Hematopoietic multipotent progenitor cell treated with erythropoietin and hydrocortisone succinate and interleukin-3 and kit ligand, for 15 days (in vitro differentiated cells): ENCODE measurements around the gene TSPAN18.

Experiments used
- DNase-seq: peaks from one replicate; pipeline ENCODE4 v3.0.0-alpha.2; 2015; ENCODE audit warnings: low spot score

TSPAN18 gene

GRCh38 chr11:44848203-44848962 is 121.6 kb downstream of the TSPAN18 start:
- no peak for DNase-seq

GRCh38 chr11:44848963-44849350 is 122.2 kb downstream of the TSPAN18 start:
- DNase-seq, result no peak

DNA sequence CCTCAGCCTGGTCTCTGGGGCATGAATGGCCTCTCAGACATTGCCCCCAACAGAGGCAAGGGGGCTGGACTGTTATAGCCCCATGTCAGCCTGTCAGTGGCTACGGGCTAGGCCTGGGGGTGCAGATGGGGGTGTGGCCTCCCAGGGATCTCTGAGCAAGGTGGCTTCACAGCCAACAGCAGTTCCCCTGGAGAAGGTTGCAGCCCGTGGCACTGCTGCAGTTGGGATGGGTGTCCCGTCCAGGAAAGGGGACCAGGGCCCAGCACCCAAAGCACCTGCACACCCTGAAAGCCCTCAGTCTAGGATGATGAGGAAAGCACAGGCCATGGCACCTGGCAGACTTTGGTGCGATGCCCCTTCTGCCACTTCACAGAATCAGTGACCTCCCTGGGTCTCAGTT is 122.7 kb downstream of the TSPAN18 start:
- no peak for DNase-seq

DNA sequence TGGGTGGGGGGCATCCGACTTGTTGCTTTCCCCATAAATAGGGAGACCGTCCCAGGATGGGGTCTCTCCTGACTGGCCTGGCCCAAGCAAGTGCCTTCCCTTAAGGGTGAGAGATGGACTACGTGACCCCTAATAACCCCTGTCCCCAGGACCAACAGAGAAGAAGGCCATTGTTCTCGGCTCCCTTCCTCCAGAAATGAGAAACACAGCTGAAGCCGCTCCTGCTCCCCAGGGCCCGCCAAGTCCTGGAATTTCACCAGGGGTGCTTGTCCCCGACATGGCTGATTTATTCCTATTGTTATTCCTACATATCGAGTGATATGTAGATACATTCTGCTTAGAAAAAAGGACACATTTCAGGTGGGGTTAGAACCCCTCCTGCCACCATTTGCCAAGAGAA is 123.2 kb downstream of the TSPAN18 start:
- no peak for DNase-seq

- DNase-seq, result no peak
These were observed 124.7 kb downstream of the TSPAN18 start for GRCh38 chr11:44851496-44851895.

DNA sequence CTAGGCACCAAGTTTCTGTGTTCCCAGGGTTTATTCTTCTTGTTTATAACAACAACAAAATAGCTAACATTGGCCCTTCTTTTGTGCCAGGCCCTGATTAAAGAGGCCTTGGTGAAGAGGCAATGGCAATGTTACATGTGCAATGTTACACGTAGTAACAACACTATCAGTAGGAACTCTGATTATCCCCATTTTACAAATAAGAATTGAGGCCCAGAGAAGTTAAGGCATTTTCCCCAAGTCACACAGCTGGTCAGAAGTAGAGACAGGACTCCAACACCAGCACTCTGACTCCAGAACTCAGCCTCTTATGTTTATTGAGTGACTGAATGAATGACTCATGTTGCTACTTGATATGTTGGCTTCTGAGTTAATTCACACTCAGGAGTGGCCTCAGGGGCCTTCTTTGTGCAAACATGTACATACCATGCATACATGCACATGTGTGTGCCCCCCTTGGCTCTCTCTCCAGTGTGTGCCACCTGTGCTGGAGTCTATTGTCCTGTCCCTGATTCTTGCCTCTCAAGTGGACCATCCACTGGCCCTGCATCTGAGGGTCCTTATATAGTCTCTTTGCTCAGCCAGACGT is 125.5 kb downstream of the TSPAN18 start:
- no peak for DNase-seq

DNA sequence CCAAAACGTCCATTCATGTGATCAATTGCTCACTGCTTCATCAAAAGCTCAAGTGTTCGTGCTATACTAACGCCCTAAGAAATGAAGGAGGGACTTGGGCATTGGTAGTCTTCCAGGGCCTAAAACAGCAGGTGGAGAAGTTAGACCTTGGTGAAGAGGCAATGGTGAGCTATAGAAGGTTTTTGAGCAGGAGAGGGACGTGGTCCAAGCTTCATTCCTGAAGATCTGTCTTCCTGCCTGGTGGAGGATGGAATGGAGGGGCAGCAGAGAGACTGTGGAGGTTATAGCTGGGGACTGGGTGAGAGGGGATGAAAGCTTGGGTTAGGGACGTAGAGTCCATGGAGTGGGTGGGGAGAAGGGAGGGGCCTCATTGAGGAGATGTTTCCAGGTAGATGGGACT is 126.2 kb downstream of the TSPAN18 start:
- DNase-seq, result no peak

GRCh38 chr11:44853666-44854065 is 126.9 kb downstream of the TSPAN18 start:
- DNase-seq, result no peak

GRCh38 chr11:44854086-44854485 is 127.3 kb downstream of the TSPAN18 start:
- no peak for DNase-seq

GRCh38 chr11:44854741-44855492 is 128.2 kb downstream of the TSPAN18 start:
- no peak for DNase-seq

DNA sequence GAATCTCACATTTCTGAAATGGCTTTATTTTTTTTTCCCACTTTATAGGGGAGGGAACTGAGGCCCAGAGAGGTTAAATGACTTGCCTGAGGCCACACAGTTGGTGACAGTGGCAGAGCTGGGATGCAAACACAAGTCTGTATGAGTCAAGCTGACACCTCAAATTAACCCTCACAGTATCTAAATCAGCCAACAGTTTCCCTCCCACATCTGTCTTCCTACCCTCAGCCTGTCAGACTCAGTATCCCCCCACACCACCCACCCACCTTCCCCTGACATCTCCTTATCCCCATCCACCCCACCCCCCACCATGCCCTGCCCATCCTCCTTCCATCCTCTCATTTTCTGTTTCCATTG is 128.7 kb downstream of the TSPAN18 start:
- no peak for DNase-seq

DNA sequence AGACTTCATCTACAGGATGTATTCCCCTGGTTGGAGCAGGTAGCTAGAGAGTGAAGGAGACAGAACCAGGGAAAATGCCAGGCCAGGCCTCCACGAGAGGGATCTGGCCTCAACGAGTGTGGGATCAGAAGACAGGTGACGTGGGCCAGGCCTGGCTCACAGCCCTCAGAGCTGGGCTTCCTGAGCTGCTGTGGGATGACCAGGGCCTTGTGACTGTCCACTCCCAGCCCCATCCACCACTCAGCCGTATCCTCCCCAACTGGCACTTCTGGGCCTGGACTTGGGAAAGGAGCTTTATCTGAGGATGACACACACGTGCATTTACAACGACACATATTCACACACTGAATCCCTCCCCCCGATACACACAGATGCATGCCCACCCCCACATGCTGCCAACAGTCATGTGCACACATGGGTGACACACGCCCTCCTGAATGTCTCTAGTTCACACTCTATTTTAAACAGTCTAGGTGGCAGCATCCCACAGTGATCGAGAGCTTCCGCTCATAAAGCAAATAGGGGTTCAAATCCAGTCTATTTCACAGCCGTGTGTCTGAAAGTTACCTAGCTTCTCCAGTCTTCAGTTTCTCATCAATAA is 130.8 kb downstream of the TSPAN18 start:
- DNase-seq, result no peak

DNA sequence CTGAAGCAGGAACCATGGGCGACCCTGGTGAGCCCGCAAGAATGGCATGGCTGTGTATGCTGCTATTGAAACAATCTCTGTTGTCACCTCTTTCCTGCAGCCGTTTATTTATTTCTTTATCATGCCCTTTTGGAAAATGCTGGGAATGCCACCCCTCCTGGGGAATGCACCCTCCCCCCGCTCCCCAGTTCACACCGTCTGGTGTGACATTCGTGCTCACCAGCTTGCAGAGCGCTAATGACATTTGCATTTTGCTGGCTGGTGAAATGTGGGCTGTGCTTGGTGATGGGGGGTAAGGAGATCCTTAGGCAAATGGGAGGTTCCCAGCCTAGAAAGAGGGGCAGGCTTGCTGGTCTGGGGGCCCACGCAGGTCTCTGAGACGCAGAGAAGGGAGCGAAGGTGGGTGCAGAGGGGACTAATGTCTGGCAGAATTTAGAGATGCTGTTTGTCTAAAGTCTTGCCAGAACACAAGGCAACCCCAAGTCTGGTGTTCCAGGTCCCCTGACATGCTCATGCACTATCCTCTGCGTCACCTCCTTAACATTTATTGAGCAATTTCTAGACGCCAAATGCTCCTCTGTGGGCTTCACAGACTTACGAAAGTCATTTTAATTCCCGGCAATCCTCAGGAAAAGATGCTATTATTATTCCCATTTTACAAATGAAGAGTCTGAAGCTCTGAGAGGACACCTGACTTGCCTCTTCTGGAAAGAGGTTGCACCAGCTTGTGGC is 132.2 kb downstream of the TSPAN18 start:
- DNase-seq, result no peak

DNA sequence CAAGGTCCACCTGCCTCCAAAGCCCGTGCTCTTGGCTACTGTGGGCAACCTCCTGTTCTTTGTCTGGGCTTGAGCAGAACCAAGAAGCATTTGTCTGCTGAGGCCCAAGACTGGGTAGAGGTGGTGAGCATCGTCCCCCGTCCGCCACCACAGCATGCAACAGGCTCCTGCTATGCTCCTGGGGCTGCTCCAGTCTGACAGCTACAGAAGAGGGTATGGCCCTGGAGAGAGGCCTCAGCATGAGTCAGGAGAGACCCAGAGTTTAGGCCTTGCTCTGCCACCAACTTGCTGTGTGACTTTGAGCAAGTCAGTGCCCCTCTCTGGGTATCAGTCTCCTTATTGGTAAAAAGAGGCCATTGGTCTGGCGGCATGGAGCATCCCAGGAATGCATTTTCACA is 132.8 kb downstream of the TSPAN18 start:
- DNase-seq, result no peak

DNA sequence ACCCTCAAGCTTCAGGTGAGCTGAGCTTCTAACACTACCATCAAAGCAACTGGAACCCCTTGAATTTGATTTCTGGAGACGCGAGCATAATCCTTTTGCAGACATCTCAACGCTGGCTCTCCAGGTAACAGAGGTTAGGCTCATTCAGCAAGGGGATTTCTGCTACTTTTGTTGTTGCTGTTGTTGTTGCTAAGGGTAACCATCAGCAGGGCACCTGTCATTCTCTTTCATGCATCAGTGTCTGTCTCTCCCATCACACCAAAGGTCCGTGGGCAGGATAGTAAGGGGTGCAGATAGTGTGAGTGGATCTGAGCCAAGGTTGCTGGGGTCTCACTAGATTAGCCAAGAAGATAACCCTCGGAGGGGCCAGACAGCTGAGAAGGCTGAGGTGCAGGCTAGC is 133.6 kb downstream of the TSPAN18 start:
- no peak for DNase-seq

DNA sequence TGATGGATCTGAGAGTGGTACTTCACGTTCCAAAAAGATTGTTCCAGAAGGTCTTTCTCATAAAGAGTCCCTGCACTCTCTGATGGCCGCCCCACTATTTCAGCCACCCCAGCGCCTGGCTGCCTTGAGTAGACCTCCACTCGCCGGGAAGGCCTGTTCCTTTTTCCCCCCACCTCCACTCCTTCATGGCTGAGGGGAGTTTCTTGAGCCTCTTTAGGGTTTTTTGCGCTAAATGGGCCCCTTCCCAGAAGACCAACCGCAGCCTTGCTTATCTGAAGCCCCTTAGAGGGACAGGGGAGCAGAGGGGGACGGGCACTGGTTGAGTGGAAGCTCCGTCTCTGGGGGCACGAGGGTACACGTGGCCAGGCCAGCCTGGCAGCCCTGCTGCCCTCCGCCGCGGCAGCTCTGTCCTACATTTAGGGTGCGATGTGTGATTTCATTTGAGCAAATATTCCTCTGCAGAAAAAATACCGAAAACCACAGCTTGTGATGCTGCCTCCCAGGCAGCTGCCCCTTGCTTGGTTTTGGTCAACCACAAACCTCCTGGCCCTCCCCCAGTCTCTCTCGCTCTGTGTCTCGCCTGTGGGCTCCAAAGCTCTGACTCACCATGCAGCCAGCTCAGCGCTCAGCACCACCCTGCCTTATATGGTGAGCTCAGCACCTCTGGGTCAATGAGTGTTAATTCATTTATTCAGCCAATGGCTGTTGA is 135.2 kb downstream of the TSPAN18 start:
- DNase-seq, result no peak

GRCh38 chr11:44862558-44863101 is 135.9 kb downstream of the TSPAN18 start:
- DNase-seq, result no peak

DNA sequence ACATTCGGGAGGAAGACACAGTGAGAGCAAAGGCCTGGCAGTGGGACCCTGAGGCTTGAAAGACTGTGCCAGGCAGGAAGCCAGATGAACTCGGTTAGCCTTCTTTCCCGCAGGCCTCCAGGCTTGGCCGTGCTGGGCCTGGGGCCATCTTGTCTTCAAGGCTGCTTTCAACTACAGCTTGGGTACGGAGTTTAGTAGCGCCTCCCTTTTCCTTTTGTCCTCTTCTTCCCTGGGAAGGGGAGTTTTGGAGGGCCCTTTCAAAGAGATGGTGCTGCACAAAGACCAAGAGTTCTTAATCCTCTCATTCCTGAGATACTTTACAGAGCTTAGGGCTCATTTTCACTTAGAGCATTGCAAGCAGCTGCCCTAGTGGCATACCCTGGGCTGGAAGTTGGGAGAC is 136.5 kb downstream of the TSPAN18 start:
- DNase-seq, result no peak

DNA sequence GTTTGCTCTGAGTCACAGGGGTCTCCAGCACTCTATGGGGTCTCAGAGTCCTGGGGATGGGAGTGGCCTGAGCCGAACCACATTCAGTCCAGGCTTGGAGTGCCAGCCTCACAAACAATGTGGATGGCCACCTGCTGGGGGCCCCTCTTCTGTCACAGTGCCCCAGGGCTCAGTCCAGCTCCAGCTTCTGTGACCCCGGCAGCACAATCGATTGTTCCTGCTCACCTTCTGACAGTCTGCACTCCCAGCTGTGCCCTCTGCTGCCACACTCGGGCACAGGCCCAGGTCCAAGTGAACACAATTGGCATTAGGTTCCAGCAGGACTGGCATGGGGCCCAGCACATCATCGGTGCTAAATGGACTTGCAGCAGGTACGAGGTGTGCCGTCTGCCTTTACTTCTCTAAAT is 139.1 kb downstream of the TSPAN18 start:
- DNase-seq, result no peak

DNA sequence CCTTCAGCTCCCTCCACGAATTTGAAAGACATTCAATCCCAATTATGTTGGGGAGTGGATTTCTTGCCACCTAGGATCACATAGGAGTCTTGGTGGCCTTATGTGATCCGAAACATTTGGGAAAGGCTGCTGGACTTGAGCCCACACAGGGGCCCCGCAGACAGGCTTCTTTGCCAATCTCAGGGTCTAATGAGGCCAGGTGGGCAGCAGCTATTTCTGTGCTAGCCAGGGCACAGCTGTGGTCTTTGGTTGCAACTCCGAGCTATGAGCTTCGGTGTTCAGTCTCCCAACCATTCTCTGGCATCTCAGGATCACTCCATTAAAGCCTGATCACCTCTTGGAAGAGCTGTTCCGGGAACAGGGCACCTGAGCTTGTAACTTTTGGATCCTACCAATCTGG is 139.5 kb downstream of the TSPAN18 start:
- DNase-seq, result no peak

GRCh38 chr11:44868021-44868420 is 141.3 kb downstream of the TSPAN18 start:
- no peak for DNase-seq
